Measurements from ENCODE around the gene SSR3. TPM values are rescaled to one million over a fixed set of nuclear protein-coding genes. Genes with fewer than 3 reads are reported as not detected.
"Not testable (repeated sequence)": the region's sequence is repeated elsewhere in the genome, so short reads cannot be mapped to it uniquely, and the experiment has no call there.

SSR3 gene
- total RNA-seq, 2 experiments from 2014 or later = 162 to 170 TPM

- CTCF ChIA-PET = interaction anchor here (0.6 kb wide), 1 partner anchor 313 kb away, joined by 3 read pairs; no protein-coding TSS in a partner anchor
- no peak overlapping the region for H3K4me3 Mint-ChIP-seq
- intact Hi-C loops (cut with micrococcal nuclease) = no loop called here
- H3K36me3 Mint-ChIP-seq = peaks cover 2% of the 10 kb centered on the region
- no peaks in the 10 kb centered on the region for H3K9me3 Mint-ChIP-seq
- peaks cover 3% of the 10 kb centered on the region for H3K4me1 Mint-ChIP-seq (ENCODE audit: low read depth)
- POLR2A ChIA-PET = no interaction called here
- H3K27me3 Mint-ChIP-seq = peaks cover 7% of the 10 kb centered on the region
- H3K27ac Mint-ChIP-seq = no peak overlapping the region
- no peak for DNase-seq
Observed at GRCh38 chr3:156586905-156587759, 32.2 kb upstream of the SSR3 start.

- Mint-ChIP-seq H3K27me3 (no peaks in the 10 kb centered on the region), H3K9me3 (no peaks in the 10 kb centered on the region), H3K27ac (no peak overlapping the region), H3K36me3 (no peaks in the 10 kb centered on the region), H3K4me3 (no peak overlapping the region), H3K4me1 (ENCODE audit: low read depth) (peaks cover 3% of the 10 kb centered on the region)
- ChIA-PET CTCF (interaction anchor here (0.6 kb wide), 1 partner anchor 103 kb away, joined by 3 read pairs; no protein-coding TSS in a partner anchor), POLR2A (no interaction called here)
- no peak for DNase-seq
- intact Hi-C loops (cut with micrococcal nuclease) = no loop called here
Observed at GRCh38 chr3:156583469-156583868, 28.6 kb upstream of the SSR3 start.

- no peak for DNase-seq
- Mint-ChIP-seq H3K36me3 (no peaks in the 10 kb centered on the region), H3K27ac (no peak overlapping the region), H3K4me3 (no peak overlapping the region), H3K27me3 (no peaks in the 10 kb centered on the region), H3K9me3 (no peaks in the 10 kb centered on the region), H3K4me1 (ENCODE audit: low read depth) (peaks cover 3% of the 10 kb centered on the region)
- CTCF ChIA-PET = interaction anchor here (0.6 kb wide), 1 partner anchor 102 kb away, joined by 3 read pairs; no protein-coding TSS in a partner anchor
- POLR2A ChIA-PET = no interaction called here
- intact Hi-C loops (cut with micrococcal nuclease) = no loop called here
Observed at GRCh38 chr3:156582532-156583183, 27.7 kb upstream of the SSR3 start.

- H3K9me3 Mint-ChIP-seq = no peaks in the 10 kb centered on the region
- no peak for DNase-seq
- H3K4me3 Mint-ChIP-seq = no peak overlapping the region
Observed at GRCh38 chr3:156581954-156582353, 27.0 kb upstream of the SSR3 start.

GRCh38 chr3:156581033-156581432 lies 26.1 kb upstream of the SSR3 start:
- H3K27me3 Mint-ChIP-seq = peaks cover under 1% of the 10 kb centered on the region
- no peaks in the 10 kb centered on the region for H3K36me3 Mint-ChIP-seq
- CTCF ChIA-PET = no interaction called here

More at GRCh38 chr3:156581954-156582353, 27.0 kb upstream of the SSR3 start:
- POLR2A ChIA-PET = no interaction called here
- H3K27ac Mint-ChIP-seq = no peak overlapping the region
- H3K36me3 Mint-ChIP-seq = no peaks in the 10 kb centered on the region
- H3K27me3 Mint-ChIP-seq = no peaks in the 10 kb centered on the region
- CTCF ChIA-PET = no interaction called here
- intact Hi-C loops (cut with micrococcal nuclease) = no loop called here
- H3K4me1 Mint-ChIP-seq (ENCODE audit: low read depth) = peaks cover 3% of the 10 kb centered on the region

GRCh38 chr3:156579427-156579851 lies 24.5 kb upstream of the SSR3 start:
- intact Hi-C loops (cut with micrococcal nuclease) = no loop called here
- H3K27me3 Mint-ChIP-seq = peaks cover 5% of the 10 kb centered on the region
- H3K4me3 Mint-ChIP-seq = no peak overlapping the region
- peaks cover 3% of the 10 kb centered on the region for H3K4me1 Mint-ChIP-seq (ENCODE audit: low read depth)
- DNase-seq = no peak
- ChIA-PET CTCF (no interaction called here), POLR2A (no interaction called here)
- no peaks in the 10 kb centered on the region for H3K9me3 Mint-ChIP-seq
- H3K36me3 Mint-ChIP-seq = no peaks in the 10 kb centered on the region
- H3K27ac Mint-ChIP-seq = no peak overlapping the region

More at GRCh38 chr3:156581033-156581432, 26.1 kb upstream of the SSR3 start:
- Mint-ChIP-seq H3K4me3 (no peak overlapping the region), H3K27ac (no peak overlapping the region), H3K9me3 (no peaks in the 10 kb centered on the region), H3K4me1 (ENCODE audit: low read depth) (peaks cover 3% of the 10 kb centered on the region)
- no peak for DNase-seq
- POLR2A ChIA-PET = no interaction called here
- intact Hi-C loops (cut with micrococcal nuclease) = no loop called here

- Mint-ChIP-seq H3K27me3 (peaks cover 7% of the 10 kb centered on the region), H3K9me3 (no peaks in the 10 kb centered on the region), H3K36me3 (no peaks in the 10 kb centered on the region), H3K4me3 (no peak overlapping the region), H3K27ac (no peak overlapping the region), H3K4me1 (ENCODE audit: low read depth) (peaks cover 2% of the 10 kb centered on the region)
- POLR2A ChIA-PET = no interaction called here
- DNase-seq = no peak
- intact Hi-C loops (cut with micrococcal nuclease) = no loop called here
- CTCF ChIA-PET = interaction anchor here (0.8 kb wide), 1 partner anchor 23 kb away, joined by 3 read pairs; the partner anchor contains the start of gene SSR3
Observed at GRCh38 chr3:156577736-156578135, 22.8 kb upstream of the SSR3 start.

- H3K36me3 Mint-ChIP-seq = no peaks in the 10 kb centered on the region
- no peaks in the 10 kb centered on the region for H3K9me3 Mint-ChIP-seq
- POLR2A ChIA-PET = no interaction called here
- H3K4me3 Mint-ChIP-seq = no peak overlapping the region
- H3K27me3 Mint-ChIP-seq = peaks cover 7% of the 10 kb centered on the region
- no peak for DNase-seq
- CTCF ChIA-PET = no interaction called here
- H3K27ac Mint-ChIP-seq = no peak overlapping the region
- intact Hi-C loops (cut with micrococcal nuclease) = no loop called here
- H3K4me1 Mint-ChIP-seq (ENCODE audit: low read depth) = no peaks in the 10 kb centered on the region
Observed at GRCh38 chr3:156576651-156577348, 21.9 kb upstream of the SSR3 start.

GRCh38 chr3:156576051-156576450 lies 21.1 kb upstream of the SSR3 start:
- ChIA-PET POLR2A (no interaction called here), CTCF (no interaction called here)
- H3K4me3 Mint-ChIP-seq = no peak overlapping the region
- H3K9me3 Mint-ChIP-seq = no peaks in the 10 kb centered on the region
- intact Hi-C loops (cut with micrococcal nuclease) = no loop called here
- peaks cover 7% of the 10 kb centered on the region for H3K27me3 Mint-ChIP-seq
- no peaks in the 10 kb centered on the region for H3K4me1 Mint-ChIP-seq (ENCODE audit: low read depth)
- no peaks in the 10 kb centered on the region for H3K36me3 Mint-ChIP-seq
- no peak overlapping the region for H3K27ac Mint-ChIP-seq
- no peak for DNase-seq

- no peak overlapping the region for H3K4me3 Mint-ChIP-seq
- POLR2A ChIA-PET = interaction anchor here (1.0 kb wide), 1 partner anchor 20 kb away, joined by 3 read pairs; the partner anchor contains the start of gene SSR3
- intact Hi-C loops (cut with micrococcal nuclease) = no loop called here
- CTCF ChIA-PET = no interaction called here
- DNase-seq = no peak
- H3K27ac Mint-ChIP-seq = no peak overlapping the region
- H3K9me3 Mint-ChIP-seq = no peaks in the 10 kb centered on the region
- no peaks in the 10 kb centered on the region for H3K4me1 Mint-ChIP-seq (ENCODE audit: low read depth)
- H3K27me3 Mint-ChIP-seq = peaks cover 7% of the 10 kb centered on the region
- H3K36me3 Mint-ChIP-seq = no peaks in the 10 kb centered on the region
Observed at GRCh38 chr3:156575641-156576040, 20.7 kb upstream of the SSR3 start.

GRCh38 chr3:156569881-156570280 lies 15.0 kb upstream of the SSR3 start:
- CTCF ChIA-PET = not testable (repeated sequence)

GRCh38 chr3:156569016-156569415 lies 14.1 kb upstream of the SSR3 start:
- H3K27me3 Mint-ChIP-seq; intact Hi-C loops (cut with micrococcal nuclease); DNase-seq; H3K9me3 Mint-ChIP-seq; POLR2A ChIA-PET; H3K36me3 Mint-ChIP-seq; H3K4me1 Mint-ChIP-seq (ENCODE audit: low read depth); H3K4me3 Mint-ChIP-seq; CTCF ChIA-PET; H3K27ac Mint-ChIP-seq: not testable (repeated sequence)

More at GRCh38 chr3:156569881-156570280, 15.0 kb upstream of the SSR3 start:
- POLR2A ChIA-PET; H3K27me3 Mint-ChIP-seq; H3K27ac Mint-ChIP-seq; H3K4me1 Mint-ChIP-seq (ENCODE audit: low read depth); H3K36me3 Mint-ChIP-seq; intact Hi-C loops (cut with micrococcal nuclease); H3K4me3 Mint-ChIP-seq; H3K9me3 Mint-ChIP-seq; DNase-seq: not testable (repeated sequence)
